Measurements from ENCODE around the gene TMEM109. TPM values are rescaled to one million over a fixed set of nuclear protein-coding genes. Genes with fewer than 3 reads are reported as not detected.
A peak's percentile ranks its signal among the peaks of the same experiment; 100 is the strongest.

Gene TMEM109
- total and polyA plus RNA-seq, 2 experiments from 2014 or later, result 17.4 to 17.7 TPM

DNA sequence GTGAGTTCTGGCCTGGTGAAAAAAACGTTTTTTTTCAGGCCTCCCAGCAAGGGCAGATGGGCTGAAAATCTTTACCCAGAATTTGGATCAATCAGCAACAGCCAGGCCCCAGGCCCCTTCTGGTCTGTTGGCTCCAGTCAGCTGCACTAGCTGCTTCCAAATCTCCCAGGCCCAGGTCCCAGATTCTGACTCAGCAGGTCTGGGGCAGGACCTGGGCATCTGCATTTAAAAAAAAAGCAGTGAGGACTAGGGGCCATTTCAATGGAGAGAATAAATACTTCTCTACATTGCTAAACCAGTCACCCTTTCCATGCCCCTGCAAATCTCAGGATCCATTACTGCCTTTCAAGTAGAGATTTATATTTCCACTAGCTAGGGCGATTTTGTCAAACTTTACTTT, 33.7 kb downstream of the TMEM109 start:
- no peak overlapping the region for H3K27ac Mint-ChIP-seq
- Histone ChIP-seq H3K36me3 (ENCODE audit: insufficient read depth) (no peaks in the 10 kb centered on the region), H3K9me2 (ENCODE audit: insufficient read depth) (no peaks in the 10 kb centered on the region), H3K4me1 (ENCODE audit: insufficient read depth) (peaks cover 27% of the 10 kb centered on the region), H3K79me2 (replicated peaks; ENCODE audit: insufficient read depth) (peaks cover 6% of the 10 kb centered on the region; the same call in 1 of the 2 replicates), H3F3A (replicated peaks; ENCODE audit: low read depth) (peaks cover 8% of the 10 kb centered on the region), H4K20me1 (replicated peaks; ENCODE audit: insufficient read depth) (0 out of 2 replicates have a peak, but pooled peaks cover 3% of the 10 kb centered on the region), H2AFZ (no peak overlapping the region), H3K4me2 (peak overlapping the region; percentile 73), H3K4me3 (peak overlapping the region; percentile 2; the same call in 1 of the 2 replicates), H3K27ac (ENCODE audit: low read depth) (peak overlapping the region; percentile 78; the same call in 1 of the 2 replicates), H3K27me3 (ENCODE audit: insufficient read depth) (peaks cover 24% of the 10 kb centered on the region)
- H3K27me3 Mint-ChIP-seq (ENCODE audit: insufficient read depth, low read depth, poor library complexity), result peaks cover 27% of the 10 kb centered on the region
- H3K4me3 Mint-ChIP-seq, result no peak overlapping the region
- ATAC-seq (no peak), DNase-seq (ENCODE audit: low spot score) (peak; percentile 15)
- TF ChIP-seq, protein P1, sequence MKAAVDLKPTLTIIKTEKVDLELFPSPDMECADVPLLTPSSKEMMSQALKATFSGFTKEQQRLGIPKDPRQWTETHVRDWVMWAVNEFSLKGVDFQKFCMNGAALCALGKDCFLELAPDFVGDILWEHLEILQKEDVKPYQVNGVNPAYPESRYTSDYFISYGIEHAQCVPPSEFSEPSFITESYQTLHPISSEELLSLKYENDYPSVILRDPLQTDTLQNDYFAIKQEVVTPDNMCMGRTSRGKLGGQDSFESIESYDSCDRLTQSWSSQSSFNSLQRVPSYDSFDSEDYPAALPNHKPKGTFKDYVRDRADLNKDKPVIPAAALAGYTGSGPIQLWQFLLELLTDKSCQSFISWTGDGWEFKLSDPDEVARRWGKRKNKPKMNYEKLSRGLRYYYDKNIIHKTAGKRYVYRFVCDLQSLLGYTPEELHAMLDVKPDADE (IDR thresholded peaks at IDR 0.05), result no peak
- TF ChIP-seq STAT1 (IDR thresholded peaks at IDR 0.05; ENCODE audit: unreplicated experiment) (no peak), NANOG (IDR thresholded peaks at IDR 0.05; ENCODE audit: borderline replicate concordance) (no peak), CTCF (conservative IDR thresholded peaks at IDR 0.05; ENCODE audit: low read depth in 2 of 2) (no peak), EZH2 (IDR thresholded peaks at IDR 0.05; ENCODE audit: low read depth, unreplicated experiment) (no peak), ZNF462 (CRISPR knock-in tag; IDR thresholded peaks at IDR 0.05) (no peak), REST (IDR thresholded peaks at IDR 0.05; ENCODE audit: unreplicated experiment) (no peak), ZNF331 (CRISPR knock-in tag; IDR thresholded peaks at IDR 0.05; ENCODE audit: low read depth) (no peak), CREB1 (CRISPR knock-in tag; IDR thresholded peaks at IDR 0.05; ENCODE audit: low read depth) (no peak), EZH2phosphoT487 (IDR thresholded peaks at IDR 0.05; ENCODE audit: unreplicated experiment) (no peak), JUNB (IDR thresholded peaks at IDR 0.05; ENCODE audit: unreplicated experiment) (no peak), ZNF114 (CRISPR knock-in tag; IDR thresholded peaks at IDR 0.05) (no peak)
- peaks cover 42% of the 10 kb centered on the region for H3K4me1 Mint-ChIP-seq
- H3K36me3 Mint-ChIP-seq (ENCODE audit: low read depth), result peaks cover 3% of the 10 kb centered on the region; the same call in 1 of the 3 replicates
- no peaks in the 10 kb centered on the region for H3K9me3 Mint-ChIP-seq

Data from GM23338 (cell line).